Measurements from ENCODE around the gene CLCF1. TPM values are rescaled to one million over a fixed set of nuclear protein-coding genes. Genes with fewer than 3 reads are reported as not detected.

Gene CLCF1
- total RNA-seq, 1 donor from 2014 or later = 0.51 TPM

DNA sequence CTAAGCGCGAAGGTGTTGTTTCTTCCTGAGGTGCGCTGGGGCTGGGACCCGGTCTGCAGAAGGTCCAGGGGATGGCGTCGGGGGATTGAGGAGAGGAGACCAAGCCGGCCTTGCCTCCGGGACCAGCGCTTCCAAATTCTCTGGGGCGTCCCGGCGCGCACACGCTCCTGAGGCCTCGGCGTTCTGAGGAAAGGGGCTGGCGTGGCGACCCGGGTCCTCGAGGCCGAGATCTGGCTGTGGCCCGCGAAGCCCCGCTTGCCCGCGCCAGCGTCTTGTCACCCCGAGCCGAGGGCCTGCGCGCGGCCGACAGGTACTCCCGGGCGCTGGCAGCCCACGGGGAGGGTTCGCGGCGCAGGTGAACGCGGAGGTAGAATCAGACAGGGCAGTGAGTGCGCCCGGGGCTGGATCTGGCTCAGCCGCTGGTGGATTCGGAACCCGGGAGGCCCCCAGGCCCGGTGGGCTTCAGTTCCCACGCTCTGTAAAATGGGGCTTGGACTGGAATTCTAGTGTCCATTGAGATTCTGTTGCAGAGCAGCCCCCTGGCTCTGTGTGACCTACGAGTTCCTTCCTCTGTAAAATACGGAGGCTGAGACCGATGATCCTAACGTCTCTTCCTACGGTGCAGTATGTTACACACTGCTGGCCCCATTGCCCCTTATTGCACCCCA lies 55.4 kb downstream of the CLCF1 start:
- no peak for DNase-seq (ENCODE audit: missing footprints)
- ATAC-seq = peak; percentile 1
- intact Hi-C loops (cut with DNase I) = loop anchor here (1.0 to 5.0 kb wide), 3 partner anchors 52 to 236 kb away; partner anchors contain the start of gene GRK2

DNA sequence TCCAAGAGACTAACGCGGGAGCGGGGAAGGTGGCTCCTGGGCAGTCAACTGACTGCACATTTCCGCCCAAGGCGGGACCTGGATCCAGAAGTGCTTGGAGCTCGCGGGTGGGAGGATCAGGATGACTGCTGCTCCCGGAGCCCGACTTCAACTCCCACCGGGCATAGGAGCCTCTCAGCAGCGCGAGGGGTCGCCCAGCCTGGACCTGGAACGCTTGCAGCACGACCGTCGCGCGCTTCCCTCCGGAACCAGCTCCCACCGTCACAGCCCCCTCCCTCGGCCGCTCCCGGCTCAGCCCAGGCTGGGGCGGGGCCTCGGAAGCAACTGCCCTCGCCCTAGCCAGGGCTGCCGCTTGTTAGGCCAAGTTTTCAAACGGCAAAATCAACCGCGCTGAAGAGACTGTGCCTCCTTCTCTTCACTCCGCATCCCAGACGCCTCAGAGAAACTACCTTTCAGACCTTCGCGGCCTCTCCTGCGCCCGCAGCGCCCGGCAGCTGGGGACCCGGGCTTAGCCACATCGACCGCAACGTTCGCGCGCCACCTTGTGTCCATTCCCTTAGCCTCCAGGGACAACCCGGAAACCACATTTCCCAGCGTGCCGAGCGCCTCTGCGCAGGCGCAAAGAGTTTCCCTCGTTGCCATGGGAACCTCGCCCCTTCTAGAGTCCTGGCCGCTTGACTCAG lies 56.1 kb downstream of the CLCF1 start:
- peak; percentile 94 for ATAC-seq
- intact Hi-C loops (cut with DNase I) = loop anchor here (1.0 to 5.0 kb wide), 3 partner anchors 51 to 235 kb away; partner anchors contain the start of gene GRK2
- DNase-seq (ENCODE audit: missing footprints) = peak; percentile 97

DNA sequence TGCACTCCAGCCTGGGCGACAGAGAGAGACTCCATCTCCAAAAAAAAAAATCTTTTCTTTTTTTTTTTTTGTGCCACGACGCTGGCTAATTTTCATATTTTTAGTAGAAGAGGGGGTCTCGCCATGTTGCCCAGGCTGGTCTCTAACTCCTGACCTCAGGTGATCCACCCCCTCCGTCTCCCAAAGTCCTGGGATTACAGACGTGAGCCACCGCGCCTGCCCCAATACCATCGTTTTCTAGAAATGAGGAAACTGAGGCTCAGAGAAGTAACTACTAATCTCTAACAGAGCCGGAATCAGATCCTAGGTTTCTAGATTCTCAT lies 56.6 kb downstream of the CLCF1 start:
- DNase-seq (ENCODE audit: missing footprints) = no peak
- intact Hi-C loops (cut with DNase I) = loop anchor here (1.0 to 5.0 kb wide), 3 partner anchors 51 to 235 kb away; partner anchors contain the start of gene GRK2
- no peak for ATAC-seq

DNA sequence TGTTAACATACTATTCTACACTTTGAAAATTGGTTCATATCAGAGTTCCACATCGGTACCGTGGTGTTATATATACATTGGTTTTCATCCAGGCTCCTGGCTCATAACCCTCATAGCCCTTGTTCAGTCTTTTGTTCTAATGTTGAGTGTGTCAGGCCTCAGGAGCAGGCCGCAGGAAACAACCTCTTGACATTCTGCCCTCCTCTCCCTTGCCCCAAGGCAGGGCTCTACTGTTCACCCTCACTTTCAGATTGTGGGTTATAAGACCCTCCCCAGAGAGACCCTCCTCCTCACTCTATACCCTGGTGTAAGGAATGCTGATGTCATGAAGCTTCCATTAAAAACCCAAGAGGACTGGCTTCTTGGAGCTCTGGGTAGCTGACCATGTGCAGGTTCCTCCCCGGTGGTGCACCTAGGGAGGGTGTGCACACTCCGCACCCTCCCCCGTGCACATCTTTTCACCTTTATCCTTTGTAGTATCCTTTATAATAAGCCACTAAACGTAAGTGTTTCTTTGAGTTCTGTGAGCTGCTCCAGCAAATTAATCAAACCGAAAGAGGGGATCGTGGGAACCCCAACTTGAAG lies 58.0 kb downstream of the CLCF1 start:
- intact Hi-C loops (cut with DNase I) = loop anchor here (5.0 kb wide), 1 partner anchor 233 kb away; no protein-coding TSS in a partner anchor
- no peak for ATAC-seq
- no peak for DNase-seq (ENCODE audit: missing footprints)

DNA sequence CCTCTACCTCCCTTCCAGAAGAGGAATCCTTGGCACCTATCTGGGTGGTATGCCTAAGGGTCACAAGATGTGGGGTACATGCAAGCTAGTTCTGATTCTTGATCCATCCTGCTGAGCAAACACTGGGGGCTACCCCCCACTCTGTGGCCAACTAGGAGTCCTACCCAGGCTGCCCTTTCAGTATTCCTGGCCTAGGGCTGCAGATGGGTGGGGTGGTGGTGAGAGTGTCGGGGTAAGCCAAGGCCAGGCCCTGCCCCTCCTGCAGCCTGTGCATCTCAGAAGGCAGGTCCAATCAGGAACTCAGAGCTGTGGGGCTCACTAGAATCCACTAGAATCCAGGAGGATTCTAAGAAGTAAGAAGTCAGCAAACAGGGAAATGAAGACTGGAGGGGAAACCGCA lies 59.2 kb downstream of the CLCF1 start:
- no peak for DNase-seq (ENCODE audit: missing footprints)
- ATAC-seq = no peak
- intact Hi-C loops (cut with DNase I) = no loop called here

Other genes starting within 250 kb of the CLCF1 start
- 54.1 TPM for gene GRK2, start 107.1 kb downstream of the CLCF1 start, total RNA-seq
- 15.2 TPM for gene ANKRD13D, start 84.3 kb downstream of the CLCF1 start, total RNA-seq
- 15.8 TPM for gene SSH3, start 70.1 kb downstream of the CLCF1 start, total RNA-seq
- gene POLD4, start 20.1 kb downstream of the CLCF1 start, total RNA-seq = 49.7 TPM
- gene RAD9A, start 18.4 kb upstream of the CLCF1 start, total RNA-seq = 6.9 TPM
- gene PPP1CA, start 28.3 kb upstream of the CLCF1 start, total RNA-seq = 112 TPM
- 1.3 TPM for gene TBC1D10C, start 30.5 kb upstream of the CLCF1 start, total RNA-seq
- 14.1 TPM for gene CARNS1, start 42.1 kb upstream of the CLCF1 start, total RNA-seq
- gene RPS6KB2, start 54.9 kb upstream of the CLCF1 start, total RNA-seq = 27.8 TPM
- 1.7 TPM for gene PTPRCAP, start 64.1 kb upstream of the CLCF1 start, total RNA-seq
- 26.6 TPM for gene CORO1B, start 69.9 kb upstream of the CLCF1 start, total RNA-seq
- gene GPR152, start 79.1 kb upstream of the CLCF1 start, total RNA-seq = not detected
- 1.1 TPM for gene CABP4, start 81.8 kb upstream of the CLCF1 start, total RNA-seq
- gene TMEM134, start 95.7 kb upstream of the CLCF1 start, total RNA-seq = 85.3 TPM
- gene AIP, start 109.4 kb upstream of the CLCF1 start, total RNA-seq = 57.4 TPM
- gene PITPNM1, start 131.8 kb upstream of the CLCF1 start, total RNA-seq = 42.6 TPM
- 67.3 TPM for gene CDK2AP2, start 134.6 kb upstream of the CLCF1 start, total RNA-seq
- gene CABP2, start 149.8 kb upstream of the CLCF1 start, total RNA-seq = not detected
- 393 TPM for gene GSTP1, start 210.2 kb upstream of the CLCF1 start, total RNA-seq
- gene NDUFV1, start 233.3 kb upstream of the CLCF1 start, total RNA-seq = 724 TPM